CD4-positive, alpha-beta T cell (primary cell): ENCODE results near the gene SEC16A. TPM values are rescaled to one million over a fixed set of nuclear protein-coding genes. Genes with fewer than 3 reads are reported as not detected.

Experiments used
- ATAC-seq: fragments of 200-7000 bp; cut with Tn5 transposase; one replicate; pipeline ENCODE4 v1.10.0; 2022; ENCODE audit warnings: mild to moderate bottlenecking; ENCODE audit not compliant: poor library complexity
- CTCF ChIA-PET: fragments of 350-600 bp; sonication (Branson Sonifier 250); formaldehyde crosslinking; loops from one replicate; lab custom pipeline; 2021; ENCODE audit warnings: antibody characterized with exemption, inconsistent platforms; lab: Charles Lee
- POLR2A ChIA-PET: fragments of 350-600 bp; sonication (Branson Sonifier 250); formaldehyde crosslinking; loops from one replicate; lab custom pipeline; 2021; ENCODE audit warnings: antibody characterized with exemption, inconsistent platforms; lab: Charles Lee
- DNase-seq, 14 experiments: peaks; one replicate each; pipeline ENCODE4 v3.0.0-alpha.2; 2013 to 2020; ENCODE audit warnings: mixed read lengths in 2 of 14
- H3K27ac ChIP-seq, 2 donors: one replicate each; pipeline versions ENCODE4 v1.5.1 to v1.7.0; 2013; ENCODE audit warnings: low read length in 2 of 2, low read depth in 1 of 2, mild to moderate bottlenecking in 1 of 2
- H3K27me3 ChIP-seq, 2 experiments: 1 replicate in 1 of 2; 2 replicates in 1 of 2; pipeline versions ENCODE4 v1.6.1 to v1.7.0; 2013; ENCODE audit warnings: low read length in 2 of 2, control low read depth in 1 of 2, mild to moderate bottlenecking in 1 of 2, moderate library complexity in 1 of 2; ENCODE audit not compliant: insufficient read depth in 2 of 2, control insufficient read depth in 1 of 2
- H3K36me3 ChIP-seq: one replicate; pipeline ENCODE4 v1.6.1; 2013; ENCODE audit warnings: low read length, control low read depth; ENCODE audit not compliant: insufficient read depth
- H3K4me1 ChIP-seq: one replicate; pipeline ENCODE4 v1.6.1; 2013; ENCODE audit warnings: low read length, control low read depth; ENCODE audit not compliant: insufficient read depth
- H3K4me3 ChIP-seq: one replicate; pipeline ENCODE4 v1.5.1; 2013; ENCODE audit warnings: mild to moderate bottlenecking, low read length, moderate library complexity
- H3K9me3 ChIP-seq, 2 experiments: 1 replicate in 1 of 2; 2 replicates in 1 of 2; pipeline versions ENCODE4 v1.6.1 to v1.7.0; 2013; ENCODE audit warnings: low read length in 2 of 2, mild to moderate bottlenecking in 2 of 2, control low read depth in 1 of 2, moderate library complexity in 1 of 2; ENCODE audit not compliant: control insufficient read depth in 1 of 2, insufficient read depth in 1 of 2
- H3K27ac Mint-ChIP-seq: one replicate; pipeline ENCODE4 v1.8.0; 2020; ENCODE audit warnings: mixed read lengths
- H3K27me3 Mint-ChIP-seq: one replicate; pipeline ENCODE4 v1.8.0; 2021; ENCODE audit warnings: mixed read lengths
- H3K36me3 Mint-ChIP-seq: one replicate; pipeline ENCODE4 v1.8.0; 2021; ENCODE audit warnings: low read depth, mixed read lengths
- H3K4me1 Mint-ChIP-seq: one replicate; pipeline ENCODE4 v1.8.0; 2021; ENCODE audit warnings: low read depth, mixed read lengths
- H3K4me3 Mint-ChIP-seq: one replicate; pipeline ENCODE4 v1.8.0; 2020; ENCODE audit warnings: mild to moderate bottlenecking, mixed read lengths
- H3K9me3 Mint-ChIP-seq: one replicate; pipeline ENCODE4 v1.8.0; 2020; ENCODE audit warnings: mixed read lengths
- intact Hi-C, 2 experiments: fragments of 100-400 bp; cut with DNase I in 1 of 2; cut with micrococcal nuclease in 1 of 2; formaldehyde crosslinking; loops; one replicate each; pipeline versions ENCODE4 v1.15.1 to v1.9.0; 2023 to 2025; cut with DNase I, micrococcal nuclease
- total RNA-seq, 174 experiments: library from RNA in 2 of 174; stranded (reverse) in 2 of 174; gene quantifications; one replicate each; pipeline ENCODE4 v1.2.3 and lab custom pipeline; 2021 to 2026
- TF ChIP-seq, protein P1 (sequence below): fragments of 200-600 bp; IDR thresholded peaks from one replicate; pipeline ENCODE4 v1.8.0; 2022; ENCODE audit warnings: antibody characterized with exemption, mild to moderate bottlenecking

The SEC16A gene
- total RNA-seq, 2 experiments from 2014 or later: 73.0 to 75.0 TPM

GRCh38 chr9:136470356-136470755, 12.5 kb downstream of the SEC16A start:
- Histone ChIP-seq H3K36me3 (peaks cover 99% of the 10 kb centered on the region), H3K9me3 (no peaks in the 10 kb centered on the region), H3K4me3 (no peak overlapping the region), H3K27me3 (no peaks in the 10 kb centered on the region), H3K4me1 (peaks cover 5% of the 10 kb centered on the region), H3K27ac (no peak overlapping the region)
- Mint-ChIP-seq H3K4me1 (no peaks in the 10 kb centered on the region), H3K4me3 (no peak overlapping the region), H3K27ac (no peak overlapping the region), H3K36me3 (peaks cover 92% of the 10 kb centered on the region), H3K9me3 (no peaks in the 10 kb centered on the region), H3K27me3 (no peaks in the 10 kb centered on the region)
- ChIA-PET POLR2A (no interaction called here), CTCF (no interaction called here)
- DNase-seq (no peak), ATAC-seq (no peak)
- TF ChIP-seq, protein P1, sequence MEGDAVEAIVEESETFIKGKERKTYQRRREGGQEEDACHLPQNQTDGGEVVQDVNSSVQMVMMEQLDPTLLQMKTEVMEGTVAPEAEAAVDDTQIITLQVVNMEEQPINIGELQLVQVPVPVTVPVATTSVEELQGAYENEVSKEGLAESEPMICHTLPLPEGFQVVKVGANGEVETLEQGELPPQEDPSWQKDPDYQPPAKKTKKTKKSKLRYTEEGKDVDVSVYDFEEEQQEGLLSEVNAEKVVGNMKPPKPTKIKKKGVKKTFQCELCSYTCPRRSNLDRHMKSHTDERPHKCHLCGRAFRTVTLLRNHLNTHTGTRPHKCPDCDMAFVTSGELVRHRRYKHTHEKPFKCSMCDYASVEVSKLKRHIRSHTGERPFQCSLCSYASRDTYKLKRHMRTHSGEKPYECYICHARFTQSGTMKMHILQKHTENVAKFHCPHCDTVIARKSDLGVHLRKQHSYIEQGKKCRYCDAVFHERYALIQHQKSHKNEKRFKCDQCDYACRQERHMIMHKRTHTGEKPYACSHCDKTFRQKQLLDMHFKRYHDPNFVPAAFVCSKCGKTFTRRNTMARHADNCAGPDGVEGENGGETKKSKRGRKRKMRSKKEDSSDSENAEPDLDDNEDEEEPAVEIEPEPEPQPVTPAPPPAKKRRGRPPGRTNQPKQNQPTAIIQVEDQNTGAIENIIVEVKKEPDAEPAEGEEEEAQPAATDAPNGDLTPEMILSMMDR: no peak
- intact Hi-C loops: no loop called here

DNA sequence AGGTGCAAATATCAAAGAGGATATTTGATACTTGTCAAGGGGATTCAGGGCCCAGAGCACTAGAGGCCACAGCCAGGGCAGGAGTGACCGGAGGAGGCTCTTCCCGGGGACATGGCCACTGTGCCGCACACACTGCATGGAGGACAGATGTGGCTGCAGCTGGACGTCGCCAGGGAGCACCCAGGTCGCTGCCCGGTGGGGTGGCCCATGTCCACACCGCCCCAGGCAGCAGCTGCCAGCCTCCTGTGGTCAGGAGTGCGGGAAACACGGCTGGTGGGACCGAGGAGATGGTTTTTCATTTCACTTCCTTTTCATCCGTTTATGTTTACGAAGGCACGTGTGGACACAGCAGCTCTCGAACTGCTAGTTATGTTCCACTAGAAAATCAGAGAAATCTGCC, 15.1 kb downstream of the SEC16A start:
- ATAC-seq (no peak), DNase-seq (no peak)
- no peaks in the 10 kb centered on the region for H3K27me3 Mint-ChIP-seq
- TF ChIP-seq, protein P1: no peak
- no peak overlapping the region for H3K27ac Mint-ChIP-seq
- no peaks in the 10 kb centered on the region for H3K4me1 Mint-ChIP-seq
- CTCF ChIA-PET: no interaction called here
- intact Hi-C loops: no loop called here
- POLR2A ChIA-PET: no interaction called here
- H3K9me3 Mint-ChIP-seq: no peaks in the 10 kb centered on the region
- H3K27me3 ChIP-seq: no peaks in the 10 kb centered on the region
- H3K9me3 ChIP-seq: no peaks in the 10 kb centered on the region
- peaks cover 94% of the 10 kb centered on the region for H3K36me3 Mint-ChIP-seq
- H3K4me3 ChIP-seq: no peak overlapping the region
- peaks cover 2% of the 10 kb centered on the region for H3K4me1 ChIP-seq
- no peak overlapping the region for H3K27ac ChIP-seq
- peaks cover 99% of the 10 kb centered on the region for H3K36me3 ChIP-seq
- H3K4me3 Mint-ChIP-seq: no peak overlapping the region

- no peaks in the 10 kb centered on the region for H3K9me3 Mint-ChIP-seq
- H3K36me3 Mint-ChIP-seq: peaks cover 94% of the 10 kb centered on the region
- no peaks in the 10 kb centered on the region for H3K27me3 Mint-ChIP-seq
These were observed 16.7 kb downstream of the SEC16A start for GRCh38 chr9:136466155-136466541.

More at GRCh38 chr9:136466155-136466541, 16.7 kb downstream of the SEC16A start:
- peaks cover 2% of the 10 kb centered on the region for H3K4me1 ChIP-seq
- no peak overlapping the region for H3K27ac ChIP-seq
- no peaks in the 10 kb centered on the region for H3K9me3 ChIP-seq
- intact Hi-C loops: no loop called here
- Mint-ChIP-seq H3K4me3 (no peak overlapping the region), H3K27ac (no peak overlapping the region), H3K4me1 (no peaks in the 10 kb centered on the region)
- H3K4me3 ChIP-seq: no peak overlapping the region
- POLR2A ChIA-PET: no interaction called here
- DNase-seq (no peak), ATAC-seq (no peak)
- TF ChIP-seq, protein P1: no peak
- no peaks in the 10 kb centered on the region for H3K27me3 ChIP-seq
- CTCF ChIA-PET: no interaction called here
- H3K36me3 ChIP-seq: peaks cover 99% of the 10 kb centered on the region
